Thyroid gland (tissue), 4 donors: ENCODE data around the gene VPS26B. TPM values are rescaled to one million over a fixed set of nuclear protein-coding genes. Genes with fewer than 3 reads are reported as not detected.

Source experiments
- DNase-seq, 2 donors: peaks; one replicate each; pipeline ENCODE4 v3.0.0-alpha.2; 2019
- H3K27ac ChIP-seq, 3 donors: fragments of 200-600 bp; sonication (generic); 1 replicate in 2 of 3; 2 replicates in 1 of 3; pipeline ENCODE4 v1.5.1; 2016 to 2019; ENCODE audit warnings: mild to moderate bottlenecking in 1 of 3, moderate library complexity in 1 of 3
- H3K27me3 ChIP-seq: fragments of 200-600 bp; sonication (generic); one replicate; pipeline ENCODE4 v1.5.1; 2019
- H3K36me3 ChIP-seq, 2 donors: fragments of 200-600 bp; sonication (generic); one replicate each; pipeline ENCODE4 v1.5.1; 2016 to 2019
- H3K4me1 ChIP-seq, 2 donors: fragments of 200-600 bp; sonication (generic); one replicate each; pipeline ENCODE4 v1.5.1; 2017 to 2019
- H3K4me3 ChIP-seq, 3 donors: fragments of 200-600 bp; sonication (generic); replicated peaks in 1 of 3; 1 replicate in 2 of 3; 2 replicates in 1 of 3; pipeline ENCODE4 v1.5.1; 2016; ENCODE audit warnings: mild to moderate bottlenecking in 1 of 3
- H3K9me3 ChIP-seq: fragments of 200-600 bp; sonication (generic); one replicate; pipeline ENCODE4 v1.5.1; 2017
- CTCF ChIP-seq, 6 experiments: fragments of 200-600 bp in 3 of 6; fragments of 450-650 bp in 3 of 6; sonication (generic) in 3 of 6; IDR thresholded peaks; one replicate each; pipeline ENCODE4 v1.5.1; 2016 to 2019; ENCODE audit warnings: antibody characterized with exemption in 6 of 6, mild to moderate bottlenecking in 2 of 6, inconsistent platforms in 1 of 6, moderate library complexity in 1 of 6
- POLR2A ChIP-seq, 2 donors: fragments of 450-650 bp; IDR thresholded peaks; one replicate each; pipeline ENCODE4 v1.6.1; 2017; ENCODE audit warnings: antibody characterized with exemption in 2 of 2, mild to moderate bottlenecking in 2 of 2, moderate library complexity in 1 of 2
- WGBS, 2 donors: methylation state at CpG; one replicate each; pipeline ENCODE4 v1.1.5; 2017; 5-methylcytosine and 5-hydroxymethylcytosine counted together
- intact Hi-C: fragments of 100-400 bp; cut with DNase I; formaldehyde crosslinking; loops from one replicate; pipeline ENCODE4 v1.15.1; 2023
- total RNA-seq, 4 donors: library from RNA; depleted of rRNA; stranded (reverse); fragments of >200 nt; gene quantifications; one replicate each; pipeline ENCODE4 v1.2.3, GENCODE V29; 2016

VPS26B gene
- total RNA-seq, 4 donors from 2014 or later = 40.8 to 51.3 (median 44.4) TPM

- no peak for TF ChIP-seq CTCF (IDR thresholded peaks at IDR 0.05)
- intact Hi-C loops = no loop called here
- no peaks in the 10 kb centered on the region for H3K9me3 ChIP-seq
- H3K27ac ChIP-seq = no peak overlapping the region
- no peak overlapping the region for H3K4me3 ChIP-seq
- no peak for DNase-seq
- no peaks in the 10 kb centered on the region for H3K27me3 ChIP-seq
- WGBS, 2 donors = 89% methylated on average over 4 of the region's 4 CpGs
- peaks cover 8 to 28% of the 10 kb centered on the region in 2 donors for H3K36me3 ChIP-seq
- no peaks in the 10 kb centered on the region for H3K4me1 ChIP-seq
Observed at GRCh38 chr11:134196756-134197155, 27.7 kb upstream of the VPS26B start.

GRCh38 chr11:134199531-134199930 lies 24.9 kb upstream of the VPS26B start:
- TF ChIP-seq POLR2A (IDR thresholded peaks at IDR 0.05) (no peak), CTCF (IDR thresholded peaks at IDR 0.05) (no peak)
- H3K4me3 ChIP-seq = no peak overlapping the region
- peaks cover 6 to 31% of the 10 kb centered on the region in 2 donors for H3K36me3 ChIP-seq

GRCh38 chr11:134200688-134201087 lies 23.8 kb upstream of the VPS26B start:
- Histone ChIP-seq H3K4me3 (no peak overlapping the region), H3K36me3 (peaks cover 7 to 32% of the 10 kb centered on the region in 2 donors), H3K27ac (no peak overlapping the region), H3K27me3 (no peaks in the 10 kb centered on the region), H3K9me3 (no peaks in the 10 kb centered on the region), H3K4me1 (no peaks in the 10 kb centered on the region)
- WGBS, 2 donors = 98% methylated on average over 6 of the region's 6 CpGs
- no peak for DNase-seq
- intact Hi-C loops = no loop called here
- no peak for TF ChIP-seq POLR2A (IDR thresholded peaks at IDR 0.05)
- TF ChIP-seq CTCF (IDR thresholded peaks at IDR 0.05) = no peak

More at GRCh38 chr11:134199531-134199930, 24.9 kb upstream of the VPS26B start:
- 92 to 98% methylated on average over 9 of the region's 9 CpGs for WGBS, 2 donors
- Histone ChIP-seq H3K27ac (no peak overlapping the region), H3K27me3 (no peaks in the 10 kb centered on the region), H3K9me3 (no peaks in the 10 kb centered on the region), H3K4me1 (no peaks in the 10 kb centered on the region)
- no peak for DNase-seq
- intact Hi-C loops = no loop called here

- Histone ChIP-seq H3K27me3 (no peaks in the 10 kb centered on the region), H3K9me3 (no peaks in the 10 kb centered on the region), H3K4me1 (no peaks in the 10 kb centered on the region), H3K27ac (no peak overlapping the region), H3K36me3 (peaks cover 17 to 39% of the 10 kb centered on the region in 2 donors), H3K4me3 (no peak overlapping the region)
- 96% methylated on average over 4 of the region's 4 CpGs for WGBS, 2 donors
- no peak for DNase-seq
- TF ChIP-seq POLR2A (IDR thresholded peaks at IDR 0.05) (no peak), CTCF (IDR thresholded peaks at IDR 0.05) (no peak)
- intact Hi-C loops = no loop called here
Observed at GRCh38 chr11:134202661-134203060, 21.8 kb upstream of the VPS26B start.

GRCh38 chr11:134205729-134206128 lies 18.7 kb upstream of the VPS26B start:
- Histone ChIP-seq H3K4me3 (no peak overlapping the region), H3K36me3 (peaks cover 26 to 49% of the 10 kb centered on the region in 2 donors), H3K27me3 (no peaks in the 10 kb centered on the region), H3K4me1 (no peaks in the 10 kb centered on the region), H3K27ac (no peak overlapping the region), H3K9me3 (no peaks in the 10 kb centered on the region)
- no peak for DNase-seq
- no peak for TF ChIP-seq POLR2A (IDR thresholded peaks at IDR 0.05)
- intact Hi-C loops = no loop called here
- 95 to 97% methylated on average over 9 of the region's 9 CpGs for WGBS, 2 donors

- H3K27me3 ChIP-seq = no peaks in the 10 kb centered on the region
- TF ChIP-seq POLR2A (IDR thresholded peaks at IDR 0.05) = no peak
- H3K9me3 ChIP-seq = no peaks in the 10 kb centered on the region
- no peak for DNase-seq
- H3K27ac ChIP-seq = no peak overlapping the region
- peaks cover 26 to 47% of the 10 kb centered on the region in 2 donors for H3K36me3 ChIP-seq
- H3K4me3 ChIP-seq = no peak overlapping the region
- intact Hi-C loops = no loop called here
- no peaks in the 10 kb centered on the region for H3K4me1 ChIP-seq
- 92 to 95% methylated on average over 5 of the region's 5 CpGs for WGBS, 2 donors
Observed at GRCh38 chr11:134206185-134206584, 18.3 kb upstream of the VPS26B start.
